HepG2 (cell line): ENCODE results near the gene NDE1. TPM values are rescaled to one million over a fixed set of nuclear protein-coding genes. Genes with fewer than 3 reads are reported as not detected.

Experiments
- CHD2 ChIP-seq: IDR thresholded peaks from 2 replicates; pipeline ENCODE4 v1.6.1; 2011; ENCODE audit warnings: low read depth, low read length, improper control_type of control experiment
- DPF2 ChIP-seq: sonication (generic); formaldehyde crosslinking; IDR thresholded peaks from 2 replicates; pipeline ENCODE4 v1.4.0; 2020; ENCODE audit warnings: mild to moderate bottlenecking, low read depth, missing genetic modification reagents, borderline replicate concordance
- GMEB1 ChIP-seq: sonication (generic); formaldehyde crosslinking; IDR thresholded peaks from 2 replicates; pipeline ENCODE4 v1.5.1; 2020; ENCODE audit warnings: missing genetic modification reagents, mild to moderate bottlenecking, borderline replicate concordance
- NFE2L1 ChIP-seq: sonication (generic); formaldehyde crosslinking; IDR thresholded peaks from 2 replicates; pipeline ENCODE4 v1.4.0; 2020; ENCODE audit warnings: missing genetic modification reagents, mild to moderate bottlenecking, borderline replicate concordance
- NFIC ChIP-seq: IDR thresholded peaks from 2 replicates; pipeline ENCODE4 v1.6.1; 2012; ENCODE audit warnings: mild to moderate bottlenecking, low read length, inconsistent platforms
- NONO ChIP-seq, 2 experiments: fragments of 450-650 bp in 1 of 2; sonication (generic) in 1 of 2; formaldehyde crosslinking in 1 of 2; IDR thresholded peaks in 1 of 2; conservative IDR thresholded peaks in 1 of 2; 2 replicates each; pipeline versions ENCODE4 v1.6.1 to v1.8.0; 2017 to 2022; ENCODE audit warnings: mild to moderate bottlenecking in 1 of 2, missing genetic modification reagents in 1 of 2, moderate library complexity in 1 of 2
- POLR2A ChIP-seq, 2 experiments: IDR thresholded peaks; 2 replicates each; pipeline ENCODE4 v1.6.1; 2011; ENCODE audit warnings: low read depth in 2 of 2, low read length in 2 of 2, mild to moderate bottlenecking in 1 of 2, moderate library complexity in 1 of 2; ENCODE audit not compliant: insufficient read depth in 1 of 2
- SOX5 ChIP-seq: IDR thresholded peaks from 2 replicates; pipeline ENCODE4 v1.6.1; 2016; ENCODE audit warnings: borderline replicate concordance
- SPEN ChIP-seq: sonication (generic); formaldehyde crosslinking; IDR thresholded peaks from 2 replicates; pipeline ENCODE4 v1.5.1; 2020; ENCODE audit warnings: low read depth, mild to moderate bottlenecking, missing genetic modification reagents
- SUZ12 ChIP-seq: fragments of 150-350 bp; IDR thresholded peaks from 2 replicates; pipeline ENCODE4 v1.6.1; 2014; ENCODE audit warnings: low read depth, low read length
- ZC3H4 ChIP-seq: sonication (generic); formaldehyde crosslinking; IDR thresholded peaks from 2 replicates; pipeline ENCODE4 v1.4.0; 2020; ENCODE audit warnings: missing genetic modification reagents, borderline replicate concordance
- ZEB1 ChIP-seq: IDR thresholded peaks from 2 replicates; pipeline ENCODE4 v1.6.1; 2012; ENCODE audit warnings: mild to moderate bottlenecking, low read depth, inconsistent platforms; ENCODE audit not compliant: insufficient replicate concordance
- ZNF18 ChIP-seq: sonication (generic); formaldehyde crosslinking; IDR thresholded peaks from 2 replicates; pipeline ENCODE4 v1.8.0; 2022; ENCODE audit warnings: mild to moderate bottlenecking, missing genetic modification reagents; ENCODE audit not compliant: insufficient replicate concordance
- ZNF501 ChIP-seq: sonication (generic); formaldehyde crosslinking; IDR thresholded peaks from 2 replicates; pipeline ENCODE4 v1.5.1; 2020; ENCODE audit warnings: mild to moderate bottlenecking, moderate library complexity, missing genetic modification reagents
- ZNF567 ChIP-seq: sonication (generic); formaldehyde crosslinking; IDR thresholded peaks from 2 replicates; pipeline ENCODE4 v1.8.1; 2023; ENCODE audit warnings: mild to moderate bottlenecking, missing genetic modification reagents, borderline replicate concordance
- ZNF597 ChIP-seq: sonication (generic); formaldehyde crosslinking; IDR thresholded peaks from 2 replicates; pipeline ENCODE4 v1.5.0; 2020; ENCODE audit warnings: missing genetic modification reagents
- ZNF724P ChIP-seq: sonication (generic); formaldehyde crosslinking; IDR thresholded peaks from 2 replicates; pipeline ENCODE4 v1.8.0; 2022; ENCODE audit warnings: missing genetic modification reagents, borderline replicate concordance
- ZNF740 ChIP-seq: sonication (generic); formaldehyde crosslinking; IDR thresholded peaks from 2 replicates; pipeline ENCODE4 v1.4.0; 2020; ENCODE audit warnings: missing genetic modification reagents
- polyA plus RNA-seq, 8 experiments: library from polyadenylated mRNA; depleted of rRNA in 3 of 8; stranded (reverse) in 7 of 8; unstranded in 1 of 8; fragments of >200 nt; fragmentation: Illumina TruSeq in 4 of 8; extraction: Trizol in 4 of 8; gene quantifications; 2 replicates each; pipeline versions ENCODE4 v1.2.1 to v1.2.3, GENCODE V29; 2011 to 2016; ENCODE audit warnings: low read depth in 4 of 8, missing spikeins in 1 of 8, mixed read lengths in 1 of 8; ENCODE audit not compliant: insufficient read depth in 1 of 8
- total RNA-seq, 5 experiments: library from RNA; depleted of rRNA; stranded (reverse); fragments of >200 nt; fragmentation: Illumina TruSeq; extraction: Trizol; gene quantifications; 2 replicates each; pipeline ENCODE4 v1.2.3, GENCODE V29; 2016; ENCODE audit warnings: low read depth in 1 of 5
- TF ChIP-seq, protein P1 (sequence below): sonication (generic); formaldehyde crosslinking; IDR thresholded peaks from 2 replicates; pipeline ENCODE4 v1.5.0; 2020; ENCODE audit warnings: mild to moderate bottlenecking, missing genetic modification reagents

Gene NDE1
- total and polyA plus RNA-seq, 2 of the 13 experiments (the other 11 are each of a cell fraction or from before 2014, with no cell fraction given), result 40.9 to 72.5 TPM

- TF ChIP-seq ZNF740 (CRISPR knock-in tag) (peak; percentile 44; the same call in 1 of the 2 replicates), NFIC (no peak), ZC3H4 (CRISPR knock-in tag) (no peak), NONO (IDR thresholded peaks at IDR 0.05) (no peak), NONO (CRISPR knock-in tag; conservative IDR thresholded peaks at IDR 0.05) (peak; percentile 57; the same call in 1 of the 2 replicates), ZNF724P (peak; percentile 63; the same call in 1 of the 2 replicates), DPF2 (CRISPR knock-in tag) (no peak), POLR2A (IDR thresholded peaks at IDR 0.05; ENCODE audit: insufficient read depth in 1 of 2, low read depth in 2 of 2, low read length in 2 of 2) (peak; percentile 61 to 81; a peak in 3 of 4 replicates), GMEB1 (peak; percentile 79), ZNF597 (CRISPR knock-in tag) (no peak), NFE2L1 (no peak), SOX5 (CRISPR knock-in tag) (0 out of 2 replicates have a peak, but pooled peaks have one; percentile 17), CHD2 (no peak), ZNF567 (CRISPR knock-in tag) (peak; percentile 73; the same call in 1 of the 2 replicates), ZEB1 (peak; percentile 55), SUZ12 (no peak), SPEN (peak; percentile 51; the same call in 1 of the 2 replicates), ZNF501 (CRISPR knock-in tag) (peak; percentile 59), ZNF18 (CRISPR knock-in tag) (no peak)
- TF ChIP-seq, protein P1, sequence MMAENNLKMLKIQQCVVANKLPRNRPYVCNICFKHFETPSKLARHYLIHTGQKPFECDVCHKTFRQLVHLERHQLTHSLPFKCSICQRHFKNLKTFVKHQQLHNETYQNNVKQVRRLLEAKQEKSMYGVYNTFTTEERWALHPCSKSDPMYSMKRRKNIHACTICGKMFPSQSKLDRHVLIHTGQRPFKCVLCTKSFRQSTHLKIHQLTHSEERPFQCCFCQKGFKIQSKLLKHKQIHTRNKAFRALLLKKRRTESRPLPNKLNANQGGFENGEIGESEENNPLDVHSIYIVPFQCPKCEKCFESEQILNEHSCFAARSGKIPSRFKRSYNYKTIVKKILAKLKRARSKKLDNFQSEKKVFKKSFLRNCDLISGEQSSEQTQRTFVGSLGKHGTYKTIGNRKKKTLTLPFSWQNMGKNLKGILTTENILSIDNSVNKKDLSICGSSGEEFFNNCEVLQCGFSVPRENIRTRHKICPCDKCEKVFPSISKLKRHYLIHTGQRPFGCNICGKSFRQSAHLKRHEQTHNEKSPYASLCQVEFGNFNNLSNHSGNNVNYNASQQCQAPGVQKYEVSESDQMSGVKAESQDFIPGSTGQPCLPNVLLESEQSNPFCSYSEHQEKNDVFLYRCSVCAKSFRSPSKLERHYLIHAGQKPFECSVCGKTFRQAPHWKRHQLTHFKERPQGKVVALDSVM (CRISPR knock-in tag), result peak; percentile 5; the same call in 1 of the 2 replicates
Observed at GRCh38 chr16:15650019-15650697, at the start of gene NDE1 (continued).
